HG03064 (cell line): ENCODE results near the gene CR2.
"Not testable (repeated sequence)": the region's sequence is repeated elsewhere in the genome, so short reads cannot be mapped to it uniquely, and the experiment has no call there.

ENCODE experiments used
- ATAC-seq: cut with Tn5 transposase; IDR thresholded peaks from one replicate; pipeline ENCODE4 v1.9.1; 2021; ENCODE audit warnings: low read depth; ENCODE audit not compliant: unreplicated experiment

The CR2 gene

GRCh38 chr1:207502726-207503125 is 48.6 kb downstream of the CR2 start:
- no peak for ATAC-seq

- ATAC-seq = no peak
Measured at GRCh38 chr1:207503950-207504349, 49.8 kb downstream of the CR2 start.

- ATAC-seq = no peak
Measured at GRCh38 chr1:207504438-207504837, 50.3 kb downstream of the CR2 start.

GRCh38 chr1:207510444-207510843 is 56.3 kb downstream of the CR2 start:
- ATAC-seq = no peak

- ATAC-seq = no peak
Measured at GRCh38 chr1:207514890-207515289, 60.8 kb downstream of the CR2 start.

- ATAC-seq = no peak
Measured at GRCh38 chr1:207516729-207517128, 62.6 kb downstream of the CR2 start.

- no peak for ATAC-seq
Measured at GRCh38 chr1:207518608-207519236, 64.6 kb downstream of the CR2 start.

- no peak for ATAC-seq
Measured at GRCh38 chr1:207519505-207520399, 65.6 kb downstream of the CR2 start.

- ATAC-seq = not testable (repeated sequence)
Measured at GRCh38 chr1:207520400-207521345, 66.5 kb downstream of the CR2 start.

- ATAC-seq = not testable (repeated sequence)
Measured at GRCh38 chr1:207525239-207525638, 71.1 kb downstream of the CR2 start.

- ATAC-seq = not testable (repeated sequence)
Measured at GRCh38 chr1:207528401-207528800, 74.3 kb downstream of the CR2 start.

GRCh38 chr1:207536263-207536662 is 82.1 kb downstream of the CR2 start:
- not testable (repeated sequence) for ATAC-seq
